Neural progenitor cell (in vitro differentiated cells): ENCODE results near the gene SPECC1L. TPM values are rescaled to one million over a fixed set of nuclear protein-coding genes. Genes with fewer than 3 reads are reported as not detected.

Source experiments
- DNase-seq: peaks from one replicate; pipeline ENCODE4 v3.0.0-alpha.2; 2016; ENCODE audit warnings: low spot score
- H2AFZ ChIP-seq: fragments of 200-600 bp; sonication (generic); replicated peaks from 2 replicates; pipeline ENCODE4 v1.6.1; 2016; ENCODE audit warnings: antibody characterized with exemption
- H3F3A ChIP-seq: fragments of 200-600 bp; sonication (generic); 2 replicates; pipeline ENCODE4 v1.6.1; 2016; ENCODE audit warnings: antibody characterized with exemption, low read depth
- H3K27ac ChIP-seq: fragments of 200-600 bp; sonication (generic); 2 replicates; pipeline ENCODE4 v1.5.1; 2016; ENCODE audit warnings: mild to moderate bottlenecking
- H3K27me3 ChIP-seq: fragments of 200-600 bp; sonication (generic); 2 replicates; pipeline ENCODE4 v1.6.1; 2016; ENCODE audit warnings: mild to moderate bottlenecking, moderate library complexity
- H3K36me3 ChIP-seq: fragments of 200-600 bp; sonication (generic); 2 replicates; pipeline ENCODE4 v1.5.1; 2016
- H3K4me1 ChIP-seq: fragments of 200-600 bp; sonication (generic); 2 replicates; pipeline ENCODE4 v1.6.1; 2016; ENCODE audit warnings: mixed run types
- H3K4me2 ChIP-seq: fragments of 200-600 bp; sonication (generic); 2 replicates; pipeline ENCODE4 v1.6.1; 2016
- H3K4me3 ChIP-seq: fragments of 200-600 bp; sonication (generic); 2 replicates; pipeline ENCODE4 v1.5.1; 2016
- H3K79me2 ChIP-seq: fragments of 200-600 bp; sonication (generic); 2 replicates; pipeline ENCODE4 v1.6.1; 2016; ENCODE audit warnings: low read depth
- H3K9ac ChIP-seq: fragments of 200-600 bp; sonication (generic); 2 replicates; pipeline ENCODE4 v1.6.1; 2016
- H3K9me3 ChIP-seq: fragments of 200-600 bp; sonication (generic); 2 replicates; pipeline ENCODE4 v1.5.1; 2016; ENCODE audit warnings: low read depth
- H4K20me1 ChIP-seq: fragments of 200-600 bp; sonication (generic); 2 replicates; pipeline ENCODE4 v1.6.1; 2016; ENCODE audit warnings: low read depth
- H3K27ac Mint-ChIP-seq: 3 replicates; pipeline ENCODE4 v1.8.0; 2021; ENCODE audit warnings: mixed read lengths
- H3K27me3 Mint-ChIP-seq: 2 replicates; pipeline ENCODE4 v1.8.0; 2022; ENCODE audit warnings: low read depth, mild to moderate bottlenecking, inconsistent platforms, moderate library complexity, mixed read lengths; ENCODE audit not compliant: insufficient read depth
- H3K36me3 Mint-ChIP-seq: 3 replicates; pipeline ENCODE4 v1.8.0; 2021; ENCODE audit warnings: mixed read lengths
- H3K4me1 Mint-ChIP-seq: 3 replicates; pipeline ENCODE4 v1.8.0; 2021; ENCODE audit warnings: mixed read lengths
- H3K4me3 Mint-ChIP-seq: 3 replicates; pipeline ENCODE4 v1.8.0; 2021; ENCODE audit warnings: mild to moderate bottlenecking, moderate library complexity, mixed read lengths
- H3K9me3 Mint-ChIP-seq: 3 replicates; pipeline ENCODE4 v1.8.0; 2020; ENCODE audit warnings: mixed read lengths
- EZH2 ChIP-seq: fragments of 200-600 bp; sonication (generic); IDR thresholded peaks from 2 replicates; pipeline ENCODE4 v1.6.1; 2017; ENCODE audit warnings: antibody characterized with exemption, mild to moderate bottlenecking, moderate library complexity
- EZH2phosphoT487 ChIP-seq: fragments of 200-600 bp; sonication (generic); IDR thresholded peaks from 2 replicates; pipeline ENCODE4 v1.6.1; 2017; ENCODE audit warnings: antibody characterized with exemption
- total RNA-seq: library from RNA; depleted of rRNA; stranded (reverse); fragments of >200 nt; gene quantifications from 2 replicates; pipeline ENCODE4 v1.2.3, GENCODE V29; 2015; ENCODE audit warnings: low replicate concordance
- TF ChIP-seq, protein P1 (sequence below): fragments of 200-600 bp; sonication (generic); IDR thresholded peaks from 2 replicates; pipeline ENCODE4 v1.5.1; 2017; ENCODE audit warnings: antibody characterized with exemption, mild to moderate bottlenecking

The SPECC1L gene
- total RNA-seq, 1 donor from 2014 or later = 48.9 TPM

DNA sequence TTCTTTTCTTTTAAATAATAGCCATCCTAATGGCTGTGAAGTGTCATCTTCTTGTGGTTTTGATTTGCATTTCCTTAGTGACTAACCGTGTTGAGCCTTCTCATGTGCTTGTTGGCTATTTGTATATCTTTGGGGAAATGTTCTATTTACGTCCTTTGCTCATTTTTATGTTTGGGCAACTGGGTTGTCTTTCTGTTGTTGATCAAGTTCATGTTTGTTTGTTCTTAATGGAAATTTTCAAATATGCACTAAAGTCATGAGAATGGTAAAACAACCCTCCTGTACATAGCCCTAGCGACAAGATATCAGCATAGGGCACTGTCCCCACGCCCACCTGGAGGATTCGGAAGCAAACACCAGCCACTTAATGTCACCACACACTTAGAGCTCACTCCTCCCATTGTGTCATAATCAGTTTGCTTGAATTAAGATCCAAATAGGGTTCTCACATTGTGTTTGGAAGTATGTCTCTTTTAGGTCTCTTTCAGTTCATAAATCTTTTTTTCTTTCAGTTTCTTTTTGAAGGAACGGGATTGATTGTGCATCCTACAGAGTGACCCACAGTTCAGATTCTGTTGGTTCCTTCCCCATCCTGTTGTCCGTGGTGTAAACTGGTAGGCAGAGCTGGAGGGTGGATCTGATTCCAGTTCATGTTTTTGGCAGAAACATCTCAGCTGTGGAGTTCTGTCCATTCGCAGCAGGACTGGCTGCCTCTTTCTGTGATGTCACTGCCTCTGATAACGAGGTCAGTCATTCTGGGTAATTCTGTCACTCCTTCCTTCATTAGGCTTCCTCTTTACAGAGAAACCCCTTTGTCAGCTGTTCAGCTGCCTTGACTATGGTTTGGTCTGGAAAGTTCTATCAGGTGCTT lies 130.3 kb downstream of the SPECC1L start:
- Histone ChIP-seq H3K36me3 (no peaks in the 10 kb centered on the region), H3K4me1 (no peaks in the 10 kb centered on the region), H3K27me3 (no peaks in the 10 kb centered on the region), H3K27ac (no peak overlapping the region), H2AFZ (no peak overlapping the region), H3K9me3 (no peaks in the 10 kb centered on the region), H3K4me2 (no peak overlapping the region), H3K9ac (no peak overlapping the region), H3K79me2 (no peaks in the 10 kb centered on the region), H3K4me3 (no peak overlapping the region), H3F3A (no peaks in the 10 kb centered on the region), H4K20me1 (peaks cover 3% of the 10 kb centered on the region)
- H3K4me1 Mint-ChIP-seq = no peaks in the 10 kb centered on the region
- peaks cover 3% of the 10 kb centered on the region for H3K27me3 Mint-ChIP-seq
- H3K27ac Mint-ChIP-seq = no peak overlapping the region
- no peak for TF ChIP-seq EZH2
- TF ChIP-seq, protein P1, sequence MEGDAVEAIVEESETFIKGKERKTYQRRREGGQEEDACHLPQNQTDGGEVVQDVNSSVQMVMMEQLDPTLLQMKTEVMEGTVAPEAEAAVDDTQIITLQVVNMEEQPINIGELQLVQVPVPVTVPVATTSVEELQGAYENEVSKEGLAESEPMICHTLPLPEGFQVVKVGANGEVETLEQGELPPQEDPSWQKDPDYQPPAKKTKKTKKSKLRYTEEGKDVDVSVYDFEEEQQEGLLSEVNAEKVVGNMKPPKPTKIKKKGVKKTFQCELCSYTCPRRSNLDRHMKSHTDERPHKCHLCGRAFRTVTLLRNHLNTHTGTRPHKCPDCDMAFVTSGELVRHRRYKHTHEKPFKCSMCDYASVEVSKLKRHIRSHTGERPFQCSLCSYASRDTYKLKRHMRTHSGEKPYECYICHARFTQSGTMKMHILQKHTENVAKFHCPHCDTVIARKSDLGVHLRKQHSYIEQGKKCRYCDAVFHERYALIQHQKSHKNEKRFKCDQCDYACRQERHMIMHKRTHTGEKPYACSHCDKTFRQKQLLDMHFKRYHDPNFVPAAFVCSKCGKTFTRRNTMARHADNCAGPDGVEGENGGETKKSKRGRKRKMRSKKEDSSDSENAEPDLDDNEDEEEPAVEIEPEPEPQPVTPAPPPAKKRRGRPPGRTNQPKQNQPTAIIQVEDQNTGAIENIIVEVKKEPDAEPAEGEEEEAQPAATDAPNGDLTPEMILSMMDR = no peak
- no peak for TF ChIP-seq EZH2phosphoT487
- H3K4me3 Mint-ChIP-seq = no peak overlapping the region
- peaks cover 37% of the 10 kb centered on the region for H3K36me3 Mint-ChIP-seq
- no peak for DNase-seq
- H3K9me3 Mint-ChIP-seq = no peaks in the 10 kb centered on the region

GRCh38 chr22:24401931-24402367 lies 131.3 kb downstream of the SPECC1L start:
- no peak overlapping the region for H3K4me3 Mint-ChIP-seq
- peaks cover 6% of the 10 kb centered on the region for H3K4me1 Mint-ChIP-seq
- H3K27me3 Mint-ChIP-seq = peaks cover 3% of the 10 kb centered on the region
- H3K9ac ChIP-seq = no peak overlapping the region
- H3K9me3 Mint-ChIP-seq = no peaks in the 10 kb centered on the region
- DNase-seq = no peak
- H3K9me3 ChIP-seq = no peaks in the 10 kb centered on the region
- H3K4me2 ChIP-seq = no peak overlapping the region
- no peaks in the 10 kb centered on the region for H3K36me3 ChIP-seq
- H3K27ac ChIP-seq = no peak overlapping the region
- TF ChIP-seq EZH2 = no peak
- H3K4me3 ChIP-seq = no peak overlapping the region
- no peaks in the 10 kb centered on the region for H3F3A ChIP-seq
- H2AFZ ChIP-seq = no peak overlapping the region
- H3K27me3 ChIP-seq = no peaks in the 10 kb centered on the region
- peaks cover 35% of the 10 kb centered on the region for H3K36me3 Mint-ChIP-seq
- H4K20me1 ChIP-seq = peaks cover 5% of the 10 kb centered on the region
- no peaks in the 10 kb centered on the region for H3K4me1 ChIP-seq
- H3K27ac Mint-ChIP-seq = no peak overlapping the region
- no peaks in the 10 kb centered on the region for H3K79me2 ChIP-seq

DNA sequence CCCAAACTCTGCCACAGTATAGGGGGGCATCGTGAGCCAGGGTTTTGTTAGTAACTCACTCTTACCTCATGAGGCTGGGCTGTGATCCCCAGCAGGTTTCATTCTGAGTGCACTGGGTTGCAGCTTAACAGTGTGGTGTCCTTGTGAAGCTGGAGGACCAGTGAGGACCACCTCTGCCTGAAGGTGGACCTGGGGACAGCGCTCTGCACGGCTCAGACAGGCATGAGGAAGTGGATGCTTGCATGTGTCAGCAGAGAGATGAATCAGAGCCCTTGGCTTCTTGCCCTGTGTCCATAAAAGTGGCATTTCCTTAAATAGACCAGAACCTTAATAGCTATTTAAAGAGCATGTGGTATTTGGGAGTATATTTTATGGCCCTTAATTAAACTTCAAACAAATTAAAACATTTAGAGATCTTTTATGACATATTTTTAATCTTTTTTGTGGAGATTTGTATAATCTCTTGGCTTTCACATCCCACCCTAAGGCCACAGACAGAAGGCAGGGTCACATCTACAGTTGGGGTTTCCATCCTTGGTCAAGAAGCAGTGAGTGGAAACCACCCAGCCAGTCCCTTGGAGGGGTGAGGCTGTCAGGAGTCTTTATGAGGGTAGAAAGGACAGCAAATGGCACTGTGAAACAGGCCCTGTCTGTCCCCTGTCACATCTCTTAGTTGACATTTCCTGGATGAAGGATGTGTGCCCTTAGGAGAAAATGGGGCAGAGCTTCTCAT lies 132.0 kb downstream of the SPECC1L start:
- Histone ChIP-seq H3K9ac (no peak overlapping the region), H3K9me3 (no peaks in the 10 kb centered on the region), H3K4me3 (no peak overlapping the region), H3K4me1 (no peaks in the 10 kb centered on the region), H2AFZ (no peak overlapping the region), H3K4me2 (no peak overlapping the region), H4K20me1 (peaks cover 10% of the 10 kb centered on the region), H3K36me3 (no peaks in the 10 kb centered on the region), H3K27me3 (no peaks in the 10 kb centered on the region), H3K79me2 (no peaks in the 10 kb centered on the region), H3K27ac (no peak overlapping the region), H3F3A (no peaks in the 10 kb centered on the region)
- Mint-ChIP-seq H3K4me1 (peaks cover 9% of the 10 kb centered on the region), H3K9me3 (no peaks in the 10 kb centered on the region), H3K27me3 (peaks cover 3% of the 10 kb centered on the region), H3K27ac (no peak overlapping the region), H3K36me3 (peaks cover 36% of the 10 kb centered on the region), H3K4me3 (no peak overlapping the region)
- TF ChIP-seq, protein P1 = no peak
- TF ChIP-seq EZH2 (no peak), EZH2phosphoT487 (no peak)
- DNase-seq = no peak
